ENCODE measurements around the gene NAALADL2.

- TF ChIP-seq CTCF (IDR thresholded peaks at IDR 0.05) (no peak), POLR2AphosphoS5 (IDR thresholded peaks at IDR 0.05; ENCODE audit: low read depth, low read length) (no peak)
- TF ChIP-seq, protein P1, sequence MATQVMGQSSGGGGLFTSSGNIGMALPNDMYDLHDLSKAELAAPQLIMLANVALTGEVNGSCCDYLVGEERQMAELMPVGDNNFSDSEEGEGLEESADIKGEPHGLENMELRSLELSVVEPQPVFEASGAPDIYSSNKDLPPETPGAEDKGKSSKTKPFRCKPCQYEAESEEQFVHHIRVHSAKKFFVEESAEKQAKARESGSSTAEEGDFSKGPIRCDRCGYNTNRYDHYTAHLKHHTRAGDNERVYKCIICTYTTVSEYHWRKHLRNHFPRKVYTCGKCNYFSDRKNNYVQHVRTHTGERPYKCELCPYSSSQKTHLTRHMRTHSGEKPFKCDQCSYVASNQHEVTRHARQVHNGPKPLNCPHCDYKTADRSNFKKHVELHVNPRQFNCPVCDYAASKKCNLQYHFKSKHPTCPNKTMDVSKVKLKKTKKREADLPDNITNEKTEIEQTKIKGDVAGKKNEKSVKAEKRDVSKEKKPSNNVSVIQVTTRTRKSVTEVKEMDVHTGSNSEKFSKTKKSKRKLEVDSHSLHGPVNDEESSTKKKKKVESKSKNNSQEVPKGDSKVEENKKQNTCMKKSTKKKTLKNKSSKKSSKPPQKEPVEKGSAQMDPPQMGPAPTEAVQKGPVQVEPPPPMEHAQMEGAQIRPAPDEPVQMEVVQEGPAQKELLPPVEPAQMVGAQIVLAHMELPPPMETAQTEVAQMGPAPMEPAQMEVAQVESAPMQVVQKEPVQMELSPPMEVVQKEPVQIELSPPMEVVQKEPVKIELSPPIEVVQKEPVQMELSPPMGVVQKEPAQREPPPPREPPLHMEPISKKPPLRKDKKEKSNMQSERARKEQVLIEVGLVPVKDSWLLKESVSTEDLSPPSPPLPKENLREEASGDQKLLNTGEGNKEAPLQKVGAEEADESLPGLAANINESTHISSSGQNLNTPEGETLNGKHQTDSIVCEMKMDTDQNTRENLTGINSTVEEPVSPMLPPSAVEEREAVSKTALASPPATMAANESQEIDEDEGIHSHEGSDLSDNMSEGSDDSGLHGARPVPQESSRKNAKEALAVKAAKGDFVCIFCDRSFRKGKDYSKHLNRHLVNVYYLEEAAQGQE (IDR thresholded peaks at IDR 0.05; ENCODE audit: insufficient read depth in 1 of 2, low read depth in 2 of 2, low read length in 1 of 2): no peak
Observed at GRCh38 chr3:175009295-175009694, 150.2 kb downstream of the NAALADL2 start.
